ENCODE measurements around the gene MMP8. TPM values are rescaled to one million over a fixed set of nuclear protein-coding genes. Genes with fewer than 3 reads are reported as not detected.
"Not testable (repeated sequence)": the region's sequence is repeated elsewhere in the genome, so short reads cannot be mapped to it uniquely, and the experiment has no call there.

MMP8 gene, protein sequence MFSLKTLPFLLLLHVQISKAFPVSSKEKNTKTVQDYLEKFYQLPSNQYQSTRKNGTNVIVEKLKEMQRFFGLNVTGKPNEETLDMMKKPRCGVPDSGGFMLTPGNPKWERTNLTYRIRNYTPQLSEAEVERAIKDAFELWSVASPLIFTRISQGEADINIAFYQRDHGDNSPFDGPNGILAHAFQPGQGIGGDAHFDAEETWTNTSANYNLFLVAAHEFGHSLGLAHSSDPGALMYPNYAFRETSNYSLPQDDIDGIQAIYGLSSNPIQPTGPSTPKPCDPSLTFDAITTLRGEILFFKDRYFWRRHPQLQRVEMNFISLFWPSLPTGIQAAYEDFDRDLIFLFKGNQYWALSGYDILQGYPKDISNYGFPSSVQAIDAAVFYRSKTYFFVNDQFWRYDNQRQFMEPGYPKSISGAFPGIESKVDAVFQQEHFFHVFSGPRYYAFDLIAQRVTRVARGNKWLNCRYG
- total RNA-seq (2014; rRNA removed; shearing (Covaris generic)) = not detected in 2 replicates

DNA sequence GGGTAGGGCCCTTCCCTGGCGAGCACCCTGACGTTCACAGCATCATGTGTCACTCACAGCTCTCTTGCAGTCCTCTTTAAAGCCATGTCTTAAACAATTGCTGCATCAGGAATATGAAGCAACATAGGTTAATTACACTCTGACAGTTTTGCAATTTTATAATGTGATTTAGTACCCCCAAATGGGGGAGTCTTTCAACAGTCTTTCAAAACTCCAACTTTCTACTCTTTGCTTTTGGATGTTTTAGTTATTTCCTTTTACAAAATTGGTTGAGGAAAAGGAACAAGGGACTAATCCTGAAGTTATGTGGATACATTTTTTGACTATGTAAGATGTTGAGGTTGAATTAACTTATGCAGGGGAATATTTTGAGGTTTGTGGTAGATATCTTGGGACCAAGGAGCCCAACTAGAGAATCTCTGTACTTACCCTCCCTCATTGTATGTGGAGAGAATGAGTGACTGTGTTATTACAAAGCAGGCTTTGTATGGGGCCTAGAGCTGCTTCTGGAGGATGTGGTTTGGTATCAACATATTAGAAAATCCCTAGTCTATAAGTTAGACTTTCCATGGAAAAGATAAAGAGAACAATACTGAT lies at the start of gene MMP8:
MMP8 (minus strand) TSS at position 51 of the 597 bp plus-strand sequence. CDS start 99 bp downstream, outside the sequence.
- DNase-seq (ENCODE audit: low spot score) = no peak

DNA sequence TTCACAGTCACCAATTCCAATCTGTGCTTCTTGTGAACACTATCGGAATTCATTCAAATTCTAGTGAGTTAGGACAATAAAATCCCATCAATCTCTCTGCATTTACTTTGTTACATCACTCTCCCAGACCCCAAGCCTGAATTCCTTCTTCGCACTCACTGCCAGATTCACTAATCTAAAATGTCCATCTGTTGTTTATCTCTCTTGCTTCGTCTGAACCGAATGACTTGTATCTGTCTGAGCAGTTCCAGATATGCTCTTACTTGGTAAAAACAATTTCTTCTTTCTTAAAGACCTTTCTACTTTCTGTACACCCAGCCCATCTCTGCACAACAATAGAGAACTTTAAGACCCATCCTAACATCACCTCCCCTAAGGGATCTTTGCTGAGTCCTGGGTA lies 48.6 kb upstream of the MMP8 start:
- DNase-seq (ENCODE audit: low spot score) = no peak

DNA sequence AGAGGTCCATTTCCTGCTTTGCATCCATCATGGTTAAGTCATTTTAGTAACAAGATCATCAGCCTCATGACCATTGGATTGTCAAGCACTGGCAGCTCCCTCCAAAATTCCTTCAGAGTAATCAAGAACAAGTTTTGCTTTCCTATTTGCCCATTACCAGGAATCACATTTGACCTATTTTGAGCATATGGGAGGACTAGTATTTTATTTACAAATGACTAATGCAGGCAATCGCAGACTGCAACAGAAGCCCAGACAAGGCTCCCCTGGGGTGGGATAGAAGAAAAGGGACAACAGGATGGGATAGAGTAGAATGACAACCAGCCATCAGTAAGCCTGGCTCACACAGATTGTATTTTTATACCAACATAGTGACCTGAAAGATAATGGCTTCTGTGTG lies 46.6 kb upstream of the MMP8 start:
- DNase-seq (ENCODE audit: low spot score) = no peak

DNA sequence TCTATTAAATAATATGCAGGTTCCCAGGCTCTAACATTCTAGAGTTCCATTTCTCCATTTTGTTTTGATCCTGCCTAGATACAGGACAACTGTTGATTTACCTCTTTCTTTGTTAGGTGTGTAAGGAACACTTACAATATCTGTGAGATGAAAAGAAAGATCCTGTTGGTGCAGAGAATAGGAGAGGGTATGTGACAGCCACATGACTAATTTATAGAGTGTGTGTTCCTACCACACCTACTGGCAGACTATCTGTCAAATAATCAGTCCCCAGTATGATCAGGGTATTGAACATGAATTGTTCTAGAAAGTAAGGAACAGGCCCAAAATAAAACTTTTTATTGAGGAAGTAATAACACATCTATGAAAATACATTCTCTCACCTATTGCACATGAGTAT lies 45.4 kb upstream of the MMP8 start:
- no peak for DNase-seq (ENCODE audit: low spot score)

DNA sequence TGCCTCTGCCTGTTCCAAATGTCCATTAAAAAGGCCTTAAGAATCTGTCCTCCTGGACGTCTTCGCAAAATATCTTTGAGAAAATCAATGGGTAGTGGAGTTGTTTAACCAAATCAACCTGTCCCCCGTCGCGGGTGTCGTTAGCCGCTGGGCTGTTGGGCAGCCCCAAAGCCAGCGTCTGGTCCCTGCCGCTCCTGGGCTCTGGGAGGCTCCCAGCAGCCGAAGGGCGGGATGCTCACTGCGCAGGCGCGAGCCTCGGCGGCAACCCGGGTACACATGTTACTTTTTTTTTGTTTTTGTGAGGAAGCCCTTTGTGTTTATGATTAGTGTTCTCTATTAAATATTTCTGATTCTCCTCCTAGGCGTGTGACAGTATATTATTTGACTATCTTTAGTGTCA lies 43.0 kb upstream of the MMP8 start:
- DNase-seq (ENCODE audit: low spot score) = no peak

DNA sequence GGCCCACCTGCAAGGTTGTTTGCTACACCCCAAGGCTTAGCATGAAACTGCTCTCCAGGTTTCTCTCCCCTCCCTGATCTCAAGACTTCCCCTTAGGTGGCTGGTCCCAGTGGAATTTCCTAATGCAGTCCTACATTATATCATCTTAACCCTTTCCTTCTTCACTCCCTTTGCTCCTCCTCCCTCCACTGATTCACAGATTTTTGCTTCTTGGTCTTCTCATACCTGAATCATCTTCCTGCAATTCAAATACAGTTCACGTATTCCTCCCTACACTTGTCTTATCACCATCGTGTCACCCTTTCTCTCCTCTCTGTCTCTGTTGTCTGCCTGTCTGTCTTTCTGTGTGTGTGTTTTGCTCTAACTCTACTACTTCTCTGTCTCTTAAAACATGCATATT lies 38.7 kb upstream of the MMP8 start:
- no peak for DNase-seq (ENCODE audit: low spot score)

DNA sequence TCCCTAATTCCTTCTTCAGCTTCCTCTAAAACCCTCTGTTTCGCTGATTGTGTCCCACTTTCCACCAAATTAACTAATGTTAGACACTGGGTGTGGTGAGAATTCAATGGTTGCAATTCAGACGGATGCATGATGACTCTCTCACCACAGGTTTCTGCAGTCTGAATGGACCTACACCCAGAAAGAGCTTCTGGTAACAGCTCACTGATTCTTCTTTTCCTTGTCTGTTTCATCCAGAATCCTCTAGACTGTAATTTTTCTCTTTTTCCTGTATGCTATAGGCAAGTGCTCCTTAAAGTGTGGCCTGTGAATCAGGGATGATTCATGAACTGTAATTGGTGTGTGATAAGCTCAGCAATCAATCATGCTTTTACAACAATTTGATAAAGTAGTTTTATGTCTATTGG lies 37.6 kb upstream of the MMP8 start:
- no peak for DNase-seq (ENCODE audit: low spot score)

DNA sequence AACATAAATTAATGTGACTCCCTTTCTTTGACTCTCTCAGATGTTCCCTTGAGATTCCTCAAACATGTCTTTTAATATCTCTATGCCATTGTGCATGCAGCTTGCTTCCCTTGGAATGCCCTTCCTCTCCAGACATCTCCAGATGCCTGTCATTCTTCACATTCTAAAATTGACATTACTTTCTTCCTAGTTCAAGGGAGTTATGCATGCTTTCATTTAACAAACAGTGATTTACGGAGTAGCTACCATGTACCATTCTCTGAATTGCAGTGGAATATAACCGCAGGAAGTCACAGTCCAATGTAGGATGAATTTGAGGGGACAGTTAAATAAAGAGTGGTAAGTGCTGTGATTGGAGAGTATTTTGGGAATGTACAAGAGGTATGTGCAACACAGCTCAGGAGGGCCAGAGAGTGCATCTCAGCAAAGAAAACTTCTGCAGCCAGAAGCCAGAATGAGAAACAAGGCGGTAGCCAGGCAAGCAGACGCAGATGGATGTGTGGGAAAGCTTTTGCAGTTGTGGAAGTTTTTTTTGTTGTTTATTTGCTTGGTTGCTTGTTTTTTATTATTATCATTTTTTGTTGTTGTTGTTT lies 37.0 kb upstream of the MMP8 start:
- DNase-seq (ENCODE audit: low spot score) = no peak

DNA sequence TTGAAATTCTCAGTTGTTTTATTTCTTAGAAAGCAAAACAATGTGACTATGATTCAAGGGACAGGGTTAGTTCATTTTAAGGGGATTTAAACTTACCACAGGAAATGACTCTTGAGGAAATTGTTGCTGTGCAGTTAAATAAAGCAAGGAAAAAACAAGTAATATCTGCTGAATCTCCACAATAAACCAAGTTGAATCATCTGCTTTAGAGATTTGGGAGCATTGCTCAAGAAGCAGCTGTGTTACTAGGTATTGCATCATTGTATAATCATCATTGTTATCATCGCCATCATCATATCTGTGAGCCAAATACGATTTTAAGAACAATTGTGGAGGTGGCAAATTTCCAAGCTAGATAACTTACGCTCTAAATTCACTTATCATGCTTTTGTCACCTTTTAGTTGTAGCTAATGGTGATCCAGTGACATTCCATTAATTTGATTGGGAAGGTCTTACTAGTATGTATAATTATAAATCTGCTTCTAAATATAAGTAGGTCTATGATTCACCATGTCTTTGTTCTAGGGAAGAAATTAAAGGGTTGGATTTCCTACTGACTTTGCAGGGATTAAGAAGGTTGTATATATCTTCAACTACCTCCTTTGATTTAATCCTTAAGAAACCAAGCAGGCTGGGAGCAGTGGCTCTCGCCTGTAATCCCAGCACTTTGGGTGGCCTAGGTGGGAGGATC lies 35.7 kb upstream of the MMP8 start:
- DNase-seq (ENCODE audit: low spot score) = no peak

DNA sequence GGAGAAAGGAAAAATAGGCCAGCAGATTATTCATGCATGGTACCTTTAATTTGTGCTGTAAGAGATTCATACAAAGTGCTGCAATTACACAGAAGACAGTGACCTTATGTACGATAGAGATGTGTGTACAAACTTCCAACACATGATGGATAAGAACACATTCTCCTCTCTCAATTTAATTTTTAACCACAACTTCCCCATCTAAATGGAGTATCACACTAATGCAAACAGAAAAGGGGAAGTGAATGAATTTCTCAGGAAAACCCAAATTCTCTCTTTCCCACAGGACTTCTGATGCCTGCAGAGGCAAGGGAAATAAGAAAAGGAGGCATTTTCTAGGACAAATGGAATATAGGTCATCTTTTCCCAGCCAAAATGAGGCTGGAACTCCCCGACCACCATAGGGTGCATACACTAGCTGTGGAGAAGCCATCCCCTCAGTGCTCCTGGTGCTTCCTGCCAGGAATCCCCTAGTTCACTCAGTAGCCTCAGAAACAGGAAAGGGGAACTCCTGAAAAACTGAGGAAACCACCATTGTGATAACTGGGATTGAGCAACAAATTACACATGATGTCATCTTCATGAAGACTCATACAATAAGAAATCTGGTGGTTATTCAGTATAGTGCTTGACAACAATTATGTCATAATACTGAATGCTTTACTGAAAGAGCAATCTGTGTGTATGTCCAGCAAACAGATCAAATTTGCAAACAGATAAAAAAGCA lies 33.2 kb upstream of the MMP8 start:
- DNase-seq (ENCODE audit: low spot score) = no peak

DNA sequence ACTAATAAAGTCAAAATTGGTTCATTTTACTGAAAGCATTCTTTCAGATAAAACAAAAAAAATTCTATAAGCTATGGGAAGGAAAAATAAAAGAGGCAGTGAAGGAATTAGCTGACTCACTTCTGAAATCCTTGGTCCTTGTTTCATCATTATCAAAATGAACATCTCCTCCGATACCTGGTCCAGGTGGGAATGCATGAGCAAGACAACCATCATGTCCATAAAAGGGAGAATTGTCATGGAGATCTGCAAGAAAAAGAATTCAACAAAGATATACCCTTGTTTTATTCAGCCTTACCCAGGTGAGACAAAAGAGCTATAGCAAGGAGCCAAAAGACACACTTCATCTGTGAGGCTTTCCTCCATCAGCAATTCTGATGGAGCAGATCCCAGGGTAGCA lies 28.5 kb upstream of the MMP8 start:
- DNase-seq (ENCODE audit: low spot score) = no peak

DNA sequence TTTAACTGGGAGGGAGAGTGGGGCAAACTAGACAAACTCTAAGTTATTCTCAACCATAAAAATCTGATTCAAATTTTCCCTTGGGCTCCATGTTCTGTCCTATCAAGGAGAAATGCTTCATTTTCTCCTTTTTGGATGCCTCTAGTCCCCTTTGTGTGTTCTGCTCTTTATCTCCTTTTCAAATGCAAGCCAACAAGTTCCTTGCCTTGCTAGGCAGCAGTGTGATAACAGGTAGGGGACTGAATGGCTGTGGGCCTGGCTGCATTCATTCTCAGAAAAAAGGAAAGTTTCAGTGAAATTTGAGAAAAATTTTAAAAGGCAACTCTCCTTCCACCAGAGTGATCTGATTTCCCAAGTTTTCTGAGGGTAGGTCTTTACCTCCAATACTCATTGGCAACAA lies 26.9 kb upstream of the MMP8 start:
- DNase-seq (ENCODE audit: low spot score) = no peak

DNA sequence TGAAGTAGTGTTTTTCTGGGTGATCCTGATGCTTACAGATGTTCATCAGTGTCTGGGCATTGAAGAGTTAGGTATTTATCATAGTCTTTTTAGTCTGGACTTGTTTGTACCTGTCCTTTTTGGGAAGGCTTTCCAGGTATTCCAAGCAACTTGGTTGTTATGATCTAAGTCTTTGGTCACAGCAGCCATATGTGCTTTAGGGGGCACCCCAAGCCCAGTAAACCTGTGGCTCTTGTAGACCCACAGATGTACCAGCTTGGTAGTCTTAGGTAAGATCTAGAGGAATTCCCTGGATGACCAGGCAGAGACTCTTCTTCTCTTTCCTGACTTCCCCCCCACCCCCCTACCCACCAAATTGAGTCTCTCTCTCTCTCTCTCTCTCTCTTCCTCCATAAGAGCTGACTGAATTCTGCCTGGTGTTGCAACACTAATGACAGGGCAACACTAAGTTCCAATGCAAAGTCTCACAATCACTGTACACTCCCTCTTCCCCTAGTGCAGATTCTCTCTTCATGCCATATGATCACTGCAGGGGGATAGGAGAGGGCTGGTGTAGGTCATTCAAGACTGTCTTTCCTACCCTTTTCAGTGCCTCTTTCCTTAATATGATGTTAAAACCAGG lies 24.5 kb upstream of the MMP8 start:
- DNase-seq (ENCODE audit: low spot score) = no peak

DNA sequence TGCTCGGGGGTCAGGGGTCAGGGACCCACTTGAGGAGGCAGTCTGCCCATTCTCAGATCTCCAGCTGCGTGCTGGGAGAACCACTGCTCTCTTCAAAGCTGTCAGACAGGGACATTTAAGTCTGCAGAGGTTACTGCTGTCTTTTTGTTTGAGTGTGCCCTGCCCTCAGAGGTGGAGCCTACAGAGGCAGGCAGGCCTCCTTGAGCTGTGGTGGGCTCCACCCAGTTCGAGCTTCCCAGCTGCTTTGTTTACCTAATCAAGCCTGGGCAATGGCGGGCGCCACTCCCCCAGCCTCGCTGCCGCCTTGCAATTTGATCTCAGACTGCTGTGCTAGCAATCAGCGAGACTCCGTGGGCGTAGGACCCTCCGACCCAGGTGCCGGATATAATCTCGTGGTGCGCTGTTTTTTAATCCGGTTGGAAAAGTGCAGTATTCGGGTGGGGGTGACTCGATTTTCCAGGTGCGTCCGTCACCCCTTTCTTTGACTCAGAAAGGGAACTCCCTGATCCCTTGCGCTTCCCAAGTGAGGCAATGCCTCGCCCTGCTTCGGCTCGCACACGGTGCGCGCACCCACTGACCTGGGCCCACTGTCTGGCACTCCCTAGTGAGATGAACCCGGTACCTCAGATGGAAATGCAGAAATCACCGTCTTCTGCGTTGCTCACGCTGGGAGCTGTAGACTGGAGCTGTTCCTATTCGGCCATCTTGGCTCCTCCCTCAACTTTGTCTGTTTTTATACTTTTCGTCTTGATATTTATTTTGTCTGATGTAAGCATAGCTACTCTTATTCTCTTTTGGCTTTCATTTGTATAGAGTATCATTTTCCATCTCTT lies 22.2 kb upstream of the MMP8 start:
- peak; percentile 11 for DNase-seq (ENCODE audit: low spot score)

DNA sequence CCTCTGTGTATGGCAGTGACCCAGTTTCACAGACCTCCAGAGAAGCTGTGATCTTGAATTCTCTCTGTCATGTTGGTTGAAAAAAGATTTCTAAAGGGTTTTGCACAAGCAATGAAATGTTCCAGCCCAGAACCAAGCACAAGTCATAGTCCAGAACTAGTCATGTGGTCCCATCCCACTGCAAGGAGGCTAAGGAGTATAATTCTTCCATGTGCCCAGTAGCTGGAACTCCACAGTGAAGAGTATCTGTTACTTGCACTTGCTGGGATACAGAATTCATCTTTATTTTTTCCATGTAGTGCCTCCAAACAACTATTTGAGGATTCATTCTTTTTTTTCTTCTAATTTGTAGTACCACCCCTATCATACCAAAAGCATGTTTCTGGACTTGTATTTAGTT lies 9.9 kb upstream of the MMP8 start:
- DNase-seq (ENCODE audit: low spot score) = no peak

DNA sequence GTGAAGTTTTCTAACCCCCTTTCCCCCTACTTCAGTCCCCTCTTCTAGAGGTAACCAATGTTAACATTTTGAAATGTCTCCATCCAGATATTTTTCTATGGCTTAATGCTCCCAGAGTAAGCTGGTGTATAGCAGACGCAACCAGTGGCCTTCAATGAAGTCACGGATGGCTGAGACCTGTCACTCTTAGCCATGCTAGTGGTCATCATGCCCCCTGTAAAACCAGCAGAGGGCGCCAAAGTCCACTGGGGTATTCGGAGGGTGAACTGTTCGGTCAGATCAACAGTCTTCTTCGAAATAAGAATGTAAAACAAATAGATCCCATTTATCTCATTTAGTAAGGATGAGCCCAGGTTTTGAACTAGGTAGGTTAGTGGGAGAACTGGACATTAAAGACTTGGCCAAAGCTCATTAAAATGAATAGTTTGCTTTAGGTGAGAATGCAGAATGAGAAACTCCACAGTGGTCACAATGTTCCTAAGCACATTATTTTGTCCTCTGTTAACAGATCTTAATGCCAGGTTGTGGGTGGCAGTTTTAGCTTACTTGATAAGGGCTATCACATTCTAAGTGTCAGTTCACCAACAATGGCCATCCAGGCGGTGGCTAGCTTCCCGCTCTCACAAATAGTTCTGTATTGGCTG lies 8.6 kb upstream of the MMP8 start:
- DNase-seq (ENCODE audit: low spot score) = peak; percentile 91

DNA sequence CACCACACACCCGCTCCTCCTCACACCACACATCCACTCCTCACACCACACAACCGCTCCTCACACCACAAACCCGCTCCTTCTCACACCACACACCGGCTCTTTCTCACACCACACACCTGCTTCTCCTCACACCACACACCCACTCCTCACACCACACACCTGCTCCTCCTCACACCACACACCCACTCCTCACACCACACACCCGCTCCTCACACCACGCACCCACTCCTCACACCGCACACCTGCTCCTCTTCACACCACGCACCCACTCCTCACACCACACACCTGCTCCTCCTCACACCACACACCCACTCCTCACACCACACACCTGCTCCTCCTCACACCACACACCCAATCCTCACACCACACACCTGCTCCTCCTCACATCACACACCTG lies 6.2 kb upstream of the MMP8 start:
- not testable (repeated sequence) for DNase-seq (ENCODE audit: low spot score)

DNA sequence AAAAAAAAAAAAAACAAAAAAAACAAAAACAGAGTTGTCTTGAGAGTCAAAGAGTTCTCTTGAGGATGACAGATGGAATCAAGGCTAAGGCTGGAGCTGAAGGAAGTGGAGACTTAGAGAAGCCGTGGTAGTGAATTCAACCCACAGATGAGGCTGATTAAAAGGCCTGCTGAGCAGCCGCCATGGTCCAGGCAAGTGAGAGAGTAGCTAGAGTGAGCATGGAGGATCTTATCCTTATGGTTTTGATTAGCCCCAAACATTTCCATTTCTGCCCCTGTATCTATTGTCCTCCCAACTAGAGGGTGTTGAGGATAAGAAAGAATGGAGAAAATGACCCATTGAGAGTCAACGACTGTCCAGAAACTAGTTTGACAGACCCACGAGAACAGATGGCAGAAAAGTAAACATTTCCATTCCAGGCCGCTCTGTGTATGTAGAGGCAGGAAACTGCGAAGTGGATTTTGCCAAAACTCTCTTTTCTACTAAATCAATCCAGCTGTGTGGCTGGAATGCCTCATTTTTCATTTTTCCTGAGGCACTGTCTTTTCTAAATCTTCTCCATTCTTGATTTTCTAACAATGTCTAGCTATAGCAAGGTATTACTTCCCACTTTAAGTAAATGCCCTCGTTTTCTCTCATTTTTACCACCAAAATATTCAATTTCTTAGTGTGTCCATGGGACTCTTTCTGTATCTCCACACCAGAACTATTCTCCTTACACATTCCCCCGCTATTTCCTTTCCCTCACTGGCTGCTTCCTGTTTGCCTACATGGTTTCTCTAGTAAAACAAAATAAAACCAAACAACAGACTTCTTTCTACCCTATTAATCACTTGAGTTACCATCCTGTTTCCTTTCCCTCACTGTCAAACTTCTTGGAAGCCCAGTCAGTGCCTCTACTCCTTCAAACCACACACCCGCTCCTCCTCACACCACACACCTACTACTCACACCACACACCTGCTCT lies 5.4 kb upstream of the MMP8 start:
- no peak for DNase-seq (ENCODE audit: low spot score)

All from HT-29 (cell line).